MG63 (cell line): ENCODE measurements around the gene NRARP. TPM values are rescaled to one million over a fixed set of nuclear protein-coding genes. Genes with fewer than 3 reads are reported as not detected.
A peak's percentile ranks its signal among the peaks of the same experiment; 100 is the strongest.
"Not testable (repeated sequence)": the region's sequence is repeated elsewhere in the genome, so short reads cannot be mapped to it uniquely, and the experiment has no call there.

ENCODE experiments used
- DNase-seq: peaks from one replicate; pipeline ENCODE4 v3.0.0-alpha.2; 2020
- H3K27me3 ChIP-seq: fragments of 250-450 bp; sonication (Bioruptor Pico); 2 replicates; pipeline ENCODE4 v1.5.1; 2020; ENCODE audit warnings: mild to moderate bottlenecking, moderate library complexity
- H3K36me3 ChIP-seq: fragments of 250-450 bp; sonication (Bioruptor Pico); 2 replicates; pipeline ENCODE4 v1.5.1; 2020; ENCODE audit warnings: mild to moderate bottlenecking, moderate library complexity
- H3K4me3 ChIP-seq: fragments of 250-450 bp; sonication (Bioruptor Pico); 2 replicates; pipeline ENCODE4 v1.5.1; 2020; ENCODE audit warnings: mild to moderate bottlenecking, moderate library complexity
- H3K9me3 ChIP-seq: fragments of 250-450 bp; sonication (Bioruptor Pico); 2 replicates; pipeline ENCODE4 v1.5.1; 2020; ENCODE audit warnings: mild to moderate bottlenecking, moderate library complexity
- total RNA-seq: library from RNA; depleted of rRNA; stranded (reverse); fragments of >200 nt; shearing (Covaris generic); gene quantifications from 2 replicates; pipeline ENCODE4 v1.2.3, GENCODE V29; 2014; ENCODE audit warnings: low replicate concordance; rRNA removed

The NRARP gene
- total RNA-seq, result 0.16 TPM in 1 of 2 replicates, not detected in the other

- peak; percentile 70 for DNase-seq
- no peaks in the 10 kb centered on the region for H3K9me3 ChIP-seq
- peak within 1 kb of the TSS; percentile 25 for H3K4me3 ChIP-seq
- H3K27me3 ChIP-seq, result peaks cover 7% of the 10 kb centered on the region
- H3K36me3 ChIP-seq, result no peaks in the 10 kb centered on the region
Measured at GRCh38 chr9:137302118-137302448, at the start of gene NRARP. Gene NRARP, minus strand, starts transcription at chr9:137302271. Its CDS starts 343 bp downstream, at chr9:137301928.

- Histone ChIP-seq H3K4me3 (no peak overlapping the region), H3K27me3 (no peaks in the 10 kb centered on the region), H3K36me3 (no peaks in the 10 kb centered on the region), H3K9me3 (0 out of 2 replicates have a peak, but pooled peaks cover 5% of the 10 kb centered on the region)
- DNase-seq, result no peak
Measured at GRCh38 chr9:137350696-137351584, 48.9 kb upstream of the NRARP start.

GRCh38 chr9:137349471-137350033 lies 47.5 kb upstream of the NRARP start:
- no peaks in the 10 kb centered on the region for H3K27me3 ChIP-seq
- 0 out of 2 replicates have a peak, but pooled peaks cover 5% of the 10 kb centered on the region for H3K9me3 ChIP-seq
- no peak overlapping the region for H3K4me3 ChIP-seq
- DNase-seq, result no peak
- no peaks in the 10 kb centered on the region for H3K36me3 ChIP-seq

- H3K36me3 ChIP-seq, result no peaks in the 10 kb centered on the region
- DNase-seq, result no peak
Measured at GRCh38 chr9:137348769-137349470, 46.8 kb upstream of the NRARP start.

GRCh38 chr9:137347928-137348327 lies 45.9 kb upstream of the NRARP start:
- Histone ChIP-seq H3K27me3 (no peaks in the 10 kb centered on the region), H3K4me3 (no peak overlapping the region), H3K36me3 (no peaks in the 10 kb centered on the region), H3K9me3 (0 out of 2 replicates have a peak, but pooled peaks cover 5% of the 10 kb centered on the region)
- DNase-seq, result no peak

More at GRCh38 chr9:137348769-137349470, 46.8 kb upstream of the NRARP start:
- 0 out of 2 replicates have a peak, but pooled peaks cover 5% of the 10 kb centered on the region for H3K9me3 ChIP-seq
- no peak overlapping the region for H3K4me3 ChIP-seq
- H3K27me3 ChIP-seq, result no peaks in the 10 kb centered on the region

- Histone ChIP-seq H3K4me3 (no peak overlapping the region), H3K36me3 (no peaks in the 10 kb centered on the region), H3K27me3 (no peaks in the 10 kb centered on the region), H3K9me3 (0 out of 2 replicates have a peak, but pooled peaks cover 5% of the 10 kb centered on the region)
- no peak for DNase-seq
Measured at GRCh38 chr9:137342482-137342881, 40.4 kb upstream of the NRARP start.

- Histone ChIP-seq H3K27me3 (no peaks in the 10 kb centered on the region), H3K4me3 (no peak overlapping the region), H3K36me3 (no peaks in the 10 kb centered on the region), H3K9me3 (peaks cover 7% of the 10 kb centered on the region; the same call in 1 of the 2 replicates)
- no peak for DNase-seq
Measured at GRCh38 chr9:137341227-137341626, 39.2 kb upstream of the NRARP start.

GRCh38 chr9:137339908-137340462 lies 37.9 kb upstream of the NRARP start:
- not testable (repeated sequence) for H3K36me3 ChIP-seq, DNase-seq, H3K4me3 ChIP-seq, H3K9me3 ChIP-seq, H3K27me3 ChIP-seq

GRCh38 chr9:137339045-137339907 lies 37.2 kb upstream of the NRARP start:
- H3K36me3 ChIP-seq, result no peaks in the 10 kb centered on the region
- H3K9me3 ChIP-seq, result peaks cover 8% of the 10 kb centered on the region
- H3K4me3 ChIP-seq, result no peak overlapping the region
- DNase-seq, result no peak
- H3K27me3 ChIP-seq, result no peaks in the 10 kb centered on the region

- H3K4me3 ChIP-seq, result no peak overlapping the region
- peaks cover 8% of the 10 kb centered on the region for H3K9me3 ChIP-seq
- DNase-seq, result no peak
- no peaks in the 10 kb centered on the region for H3K36me3 ChIP-seq
- no peaks in the 10 kb centered on the region for H3K27me3 ChIP-seq
Measured at GRCh38 chr9:137336735-137337134, 34.7 kb upstream of the NRARP start.

- Histone ChIP-seq H3K36me3 (no peaks in the 10 kb centered on the region), H3K4me3 (no peak overlapping the region), H3K27me3 (no peaks in the 10 kb centered on the region), H3K9me3 (peaks cover 8% of the 10 kb centered on the region)
- peak; percentile 43 for DNase-seq
Measured at GRCh38 chr9:137333016-137333671, 31.1 kb upstream of the NRARP start.

GRCh38 chr9:137331929-137332328 lies 29.9 kb upstream of the NRARP start:
- DNase-seq, result no peak
- no peaks in the 10 kb centered on the region for H3K36me3 ChIP-seq
- H3K9me3 ChIP-seq, result peaks cover 5% of the 10 kb centered on the region
- no peaks in the 10 kb centered on the region for H3K27me3 ChIP-seq
- H3K4me3 ChIP-seq, result no peak overlapping the region

GRCh38 chr9:137330689-137331088 lies 28.6 kb upstream of the NRARP start:
- DNase-seq, result no peak
- Histone ChIP-seq H3K27me3 (no peaks in the 10 kb centered on the region), H3K36me3 (no peaks in the 10 kb centered on the region), H3K9me3 (no peaks in the 10 kb centered on the region; the same call in 1 of the 2 replicates), H3K4me3 (no peak overlapping the region)

GRCh38 chr9:137329590-137329989 lies 27.5 kb upstream of the NRARP start:
- H3K36me3 ChIP-seq, DNase-seq, H3K9me3 ChIP-seq, H3K4me3 ChIP-seq, H3K27me3 ChIP-seq: not testable (repeated sequence)

- H3K4me3 ChIP-seq, H3K9me3 ChIP-seq: not testable (repeated sequence)
Measured at GRCh38 chr9:137327641-137328550, 25.8 kb upstream of the NRARP start.

More at GRCh38 chr9:137327641-137328550, 25.8 kb upstream of the NRARP start:
- not testable (repeated sequence) for DNase-seq, H3K27me3 ChIP-seq, H3K36me3 ChIP-seq
